HTERT RPE-1 (cell line): ENCODE results near the gene DEPDC5.

Experiments
- in situ Hi-C: fragments of 300-500 bp; cut with MboI; formaldehyde crosslinking; loops from 4 replicates; pipeline ENCODE4 v1.14.3; 2020; ENCODE audit warnings: low sequenced_read_pairs

The DEPDC5 gene

DNA sequence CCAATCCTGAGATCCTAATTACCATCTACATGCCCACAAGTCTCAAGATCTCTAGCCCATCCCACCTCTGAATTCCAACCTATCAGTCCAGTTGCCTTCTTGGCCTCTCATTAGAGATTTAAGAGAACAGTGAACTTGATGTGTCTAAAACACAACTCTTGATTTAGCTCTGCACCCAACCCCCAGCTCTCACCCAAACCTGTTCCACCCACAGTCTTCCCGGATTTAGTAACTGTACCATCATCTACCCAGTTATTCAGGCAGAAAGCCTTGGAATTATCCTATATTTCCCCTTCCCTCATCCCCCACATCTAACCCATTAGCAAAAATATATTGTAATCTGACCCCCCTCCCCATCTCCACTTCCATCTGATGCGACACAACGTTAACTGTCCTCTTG, 166.5 kb downstream of the DEPDC5 start:
- in situ Hi-C loops, result no loop called here

DNA sequence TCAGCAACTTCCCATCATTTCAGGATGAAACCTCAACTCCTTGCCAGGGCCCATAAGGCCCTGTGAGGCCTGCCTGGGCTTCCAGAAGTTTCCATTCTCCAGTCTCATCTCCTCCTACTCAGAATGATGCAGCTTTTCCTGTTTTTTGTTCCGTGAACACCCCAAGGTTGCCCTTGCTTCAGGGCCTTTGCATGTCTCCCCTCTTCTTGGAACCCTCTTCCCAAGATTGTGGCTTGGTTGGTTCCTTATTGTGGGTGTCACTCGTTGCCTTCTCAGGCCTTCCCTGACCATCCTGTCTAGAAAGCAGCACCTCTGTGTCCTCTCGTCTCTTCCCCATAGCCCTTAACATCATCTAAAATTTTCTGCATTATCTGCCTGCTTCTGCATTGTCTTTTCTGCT, 167.3 kb downstream of the DEPDC5 start:
- in situ Hi-C loops, result no loop called here

DNA sequence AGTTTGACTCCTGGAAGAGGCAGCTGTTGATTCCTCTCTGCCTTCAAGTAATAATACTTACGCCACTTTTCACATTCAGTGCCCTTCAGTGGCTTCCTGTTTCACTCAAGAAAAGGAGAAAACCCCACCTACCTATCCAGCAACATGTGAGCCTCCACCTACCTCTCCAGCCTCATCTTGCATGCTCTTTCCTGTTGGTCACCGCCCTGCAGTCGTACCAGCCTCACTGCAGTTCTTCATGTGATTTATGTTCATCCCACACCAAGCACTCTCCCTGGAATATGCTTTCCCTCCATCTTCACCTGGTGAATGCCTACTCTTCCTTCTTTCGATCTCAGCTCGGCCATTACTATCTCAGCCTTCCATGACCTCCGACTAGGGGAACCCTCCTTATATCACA, 168.7 kb downstream of the DEPDC5 start:
- in situ Hi-C loops, result no loop called here

DNA sequence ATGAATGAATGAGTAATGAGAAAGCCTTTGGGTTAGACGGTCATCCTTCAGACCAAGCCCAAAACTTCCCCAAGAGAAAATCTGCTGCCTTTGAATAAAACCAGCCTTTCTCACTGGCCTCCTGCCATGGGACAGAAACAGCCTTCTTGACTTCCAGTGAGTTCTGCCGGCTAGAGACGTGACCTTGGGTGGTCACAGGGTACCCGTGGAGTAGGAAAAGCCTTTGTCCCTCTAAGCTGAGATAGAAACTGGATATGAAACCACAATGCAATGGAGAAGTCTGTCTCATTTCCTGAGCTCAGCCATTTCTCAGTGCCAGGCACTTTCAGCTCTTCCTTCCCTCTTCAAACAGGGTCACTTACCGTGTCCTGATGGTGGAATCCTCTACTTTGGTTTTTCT, 169.3 kb downstream of the DEPDC5 start:
- in situ Hi-C loops, result no loop called here

DNA sequence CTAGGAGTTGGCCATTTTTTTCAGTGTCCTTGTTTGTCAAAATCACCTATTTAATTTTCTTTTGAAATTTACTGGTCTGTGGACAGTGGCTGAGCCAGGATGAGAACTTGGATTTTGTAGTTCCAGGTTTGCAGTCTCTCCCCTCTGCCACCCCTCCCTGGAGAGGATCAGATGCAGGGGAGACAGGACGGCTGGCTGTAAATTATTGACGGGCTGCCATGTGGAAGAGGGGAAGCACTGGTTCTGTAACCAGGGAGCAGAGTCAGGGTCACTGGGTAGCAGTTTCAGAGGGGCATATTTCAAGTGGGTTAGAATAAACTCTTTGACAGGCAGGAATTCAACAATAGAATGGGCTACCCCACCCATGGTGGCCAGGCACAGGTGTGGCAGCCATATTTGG, 169.9 kb downstream of the DEPDC5 start:
- in situ Hi-C loops, result no loop called here

DNA sequence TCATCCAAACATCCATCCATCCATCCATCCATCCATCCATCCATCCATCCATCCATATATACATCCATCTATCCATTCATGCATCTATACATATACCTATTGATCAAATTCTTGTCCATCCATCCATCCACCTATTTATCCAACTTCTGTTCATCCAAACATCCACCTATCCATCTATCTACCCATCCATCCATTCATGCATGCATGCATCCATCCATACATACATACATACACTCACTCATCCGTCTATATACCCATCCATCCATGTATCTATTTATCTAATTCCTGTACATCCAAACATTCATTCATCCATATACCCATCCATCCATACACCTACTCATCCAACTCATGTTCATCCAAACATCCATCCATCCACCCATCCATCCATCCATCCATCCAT, 171.2 kb downstream of the DEPDC5 start:
- in situ Hi-C loops, result no loop called here

DNA sequence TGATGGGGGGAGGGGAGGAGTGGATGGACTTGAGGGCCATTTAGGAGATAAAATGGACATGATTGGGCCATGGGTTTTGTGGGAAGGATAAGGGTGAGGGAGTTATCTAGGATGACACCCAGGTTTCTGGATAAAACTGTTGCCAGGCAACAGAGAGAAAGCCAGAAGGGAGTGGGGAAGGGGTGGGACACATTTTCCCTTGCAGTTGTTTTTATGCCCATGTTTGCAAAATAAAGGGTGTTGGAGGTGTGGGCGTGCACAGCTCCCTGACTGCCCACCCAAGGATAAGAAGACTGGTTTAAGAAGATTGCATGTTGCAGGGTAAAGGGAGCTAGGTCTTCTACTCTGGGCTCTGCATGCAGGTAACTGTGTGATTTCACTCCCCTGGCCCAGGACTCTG, 172.2 kb downstream of the DEPDC5 start:
- in situ Hi-C loops, result no loop called here

DNA sequence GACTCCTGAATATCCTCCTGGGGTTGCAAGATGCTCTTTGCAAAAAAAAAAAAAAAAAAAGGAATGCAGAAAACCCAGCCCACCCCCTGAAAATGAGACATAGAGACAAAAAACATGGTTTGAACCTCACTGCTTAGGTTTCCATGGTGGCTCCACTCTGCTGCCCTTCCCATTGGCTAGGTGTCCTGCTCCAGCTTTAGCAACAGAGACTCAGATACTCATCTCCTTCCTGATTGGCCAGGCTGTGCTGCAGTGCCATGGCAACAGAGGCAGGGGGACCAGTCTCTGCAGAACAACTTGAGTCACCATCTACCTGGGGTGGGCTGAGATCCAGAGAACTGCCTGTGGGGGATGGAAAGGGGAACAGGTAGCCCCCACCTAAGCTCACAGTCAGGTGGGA, 173.2 kb downstream of the DEPDC5 start:
- in situ Hi-C loops, result no loop called here

DNA sequence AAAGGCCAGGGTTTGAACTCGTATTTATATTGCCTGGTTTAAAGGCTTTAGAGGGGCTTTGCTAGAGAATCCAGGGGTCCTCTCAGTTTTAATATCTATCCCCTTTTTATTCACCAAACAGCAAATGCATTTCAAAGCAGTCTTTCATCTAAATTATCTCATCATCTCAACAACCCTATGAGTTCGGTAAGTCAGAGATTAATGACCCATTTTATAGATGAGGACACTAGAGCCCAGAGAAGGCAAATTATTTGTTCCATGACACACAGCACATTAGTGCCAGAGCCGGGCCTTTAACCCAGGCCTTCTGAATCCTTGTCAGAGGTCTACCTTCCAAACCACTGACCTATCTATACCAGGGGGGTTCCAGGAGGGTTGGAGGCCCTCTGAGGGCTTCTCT, 173.7 kb downstream of the DEPDC5 start:
- in situ Hi-C loops, result no loop called here

DNA sequence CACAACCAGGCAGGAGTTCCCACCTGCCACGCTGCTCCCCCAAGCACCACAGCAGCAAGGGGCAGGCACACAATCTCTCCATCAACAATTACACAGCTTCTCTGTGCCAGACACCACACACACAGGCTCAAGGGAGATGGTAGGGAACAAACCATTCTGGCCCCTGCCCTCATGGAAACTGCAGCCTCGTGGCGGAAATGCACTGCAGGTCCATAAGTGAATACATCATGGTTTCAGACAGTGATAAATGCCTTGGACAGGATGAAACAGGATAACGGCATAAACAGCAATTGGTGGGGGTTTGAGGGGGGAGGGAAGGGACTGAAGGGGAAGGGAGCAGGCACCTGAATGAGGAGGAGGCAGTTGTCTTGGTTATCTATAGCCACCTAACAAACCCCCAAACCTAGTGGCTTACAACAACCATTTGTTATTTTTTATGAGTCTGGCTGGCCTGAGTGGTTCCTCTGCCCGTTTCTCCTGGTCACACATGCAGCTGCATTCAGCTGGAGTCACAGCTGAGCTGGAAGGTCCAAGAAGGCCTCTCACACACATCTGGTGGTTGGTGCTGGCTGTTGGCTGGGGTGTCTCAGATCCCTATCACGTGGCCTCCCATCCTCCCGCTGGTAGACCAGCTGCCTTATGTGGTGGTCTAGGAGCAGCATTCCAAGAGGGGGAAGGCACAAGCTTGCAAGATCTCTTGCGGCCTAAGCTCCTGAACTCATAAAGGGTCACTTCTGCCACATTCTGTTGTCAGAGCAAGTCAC, 175.5 kb downstream of the DEPDC5 start:
- in situ Hi-C loops, result no loop called here

DNA sequence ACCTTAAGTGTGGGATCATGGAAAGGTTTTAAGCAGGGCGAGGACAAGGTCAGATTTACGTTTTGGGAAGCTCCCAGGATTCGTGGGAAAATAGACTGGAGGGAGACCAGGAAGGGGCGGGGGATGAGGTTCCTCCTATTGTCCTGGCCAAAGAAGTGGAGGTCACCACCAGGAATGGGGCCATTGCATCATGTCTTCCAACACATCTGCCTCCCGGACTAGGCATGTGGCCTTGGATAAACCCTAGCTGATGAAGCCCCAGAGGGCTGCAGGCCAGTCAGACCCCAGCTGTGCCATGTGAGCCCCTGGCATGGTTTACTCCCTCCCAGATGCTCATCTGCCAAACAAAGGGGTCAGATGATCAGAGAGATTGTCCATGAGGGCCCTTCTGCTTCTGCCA, 179.0 kb downstream of the DEPDC5 start:
- in situ Hi-C loops, result no loop called here

DNA sequence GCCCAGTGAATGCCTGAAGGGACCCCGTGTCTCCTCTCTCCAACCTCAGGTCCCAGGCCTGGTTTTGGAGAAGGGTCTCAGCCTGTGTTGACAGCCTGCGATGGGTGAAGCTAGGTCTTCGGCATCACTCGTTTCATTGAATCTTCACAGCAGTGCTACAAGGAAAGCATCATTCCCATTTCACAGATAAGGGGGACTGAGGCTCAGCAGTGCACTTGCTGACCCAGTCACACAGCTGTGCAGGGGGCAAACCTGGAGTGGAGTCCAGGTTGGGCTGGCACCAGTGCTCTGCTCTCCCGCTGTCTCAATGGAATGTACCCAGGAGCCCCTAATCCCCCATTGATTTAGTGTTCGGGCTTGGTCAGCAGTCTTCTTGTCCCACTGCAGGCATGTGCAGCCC, 179.6 kb downstream of the DEPDC5 start:
- in situ Hi-C loops, result no loop called here

DNA sequence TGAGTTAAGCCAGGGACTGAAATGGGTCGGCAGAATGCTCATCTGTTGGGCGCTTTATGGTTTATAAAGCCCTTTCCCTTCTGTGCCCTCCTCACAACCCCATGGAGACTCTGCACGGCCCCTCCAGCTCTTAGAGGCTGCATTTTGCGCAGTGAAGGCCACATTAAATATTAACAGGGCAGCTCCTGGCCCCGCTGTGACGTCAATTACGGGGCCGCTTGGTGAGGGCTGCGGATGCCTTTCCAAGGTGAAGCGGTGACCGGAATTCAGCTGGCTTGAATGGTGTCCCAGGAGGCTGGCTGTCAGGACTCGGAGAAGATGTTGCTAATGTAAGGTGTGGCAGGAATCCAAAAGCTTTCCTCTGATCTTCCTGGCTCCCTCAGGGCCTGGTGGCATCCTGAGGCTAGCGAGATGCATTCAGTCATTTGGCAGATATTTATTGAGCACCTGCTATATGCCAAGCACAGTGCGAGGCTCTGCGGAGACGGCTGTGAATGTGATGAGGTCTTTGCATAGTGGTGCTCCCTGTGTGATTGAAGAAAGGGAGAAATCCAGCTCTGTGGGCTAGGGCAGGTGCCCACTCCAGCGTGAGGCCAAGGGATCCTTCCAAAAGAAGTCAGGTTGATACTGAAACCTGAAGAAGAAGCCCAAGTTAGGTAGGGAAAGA, 180.1 kb downstream of the DEPDC5 start:
- in situ Hi-C loops, result no loop called here

DNA sequence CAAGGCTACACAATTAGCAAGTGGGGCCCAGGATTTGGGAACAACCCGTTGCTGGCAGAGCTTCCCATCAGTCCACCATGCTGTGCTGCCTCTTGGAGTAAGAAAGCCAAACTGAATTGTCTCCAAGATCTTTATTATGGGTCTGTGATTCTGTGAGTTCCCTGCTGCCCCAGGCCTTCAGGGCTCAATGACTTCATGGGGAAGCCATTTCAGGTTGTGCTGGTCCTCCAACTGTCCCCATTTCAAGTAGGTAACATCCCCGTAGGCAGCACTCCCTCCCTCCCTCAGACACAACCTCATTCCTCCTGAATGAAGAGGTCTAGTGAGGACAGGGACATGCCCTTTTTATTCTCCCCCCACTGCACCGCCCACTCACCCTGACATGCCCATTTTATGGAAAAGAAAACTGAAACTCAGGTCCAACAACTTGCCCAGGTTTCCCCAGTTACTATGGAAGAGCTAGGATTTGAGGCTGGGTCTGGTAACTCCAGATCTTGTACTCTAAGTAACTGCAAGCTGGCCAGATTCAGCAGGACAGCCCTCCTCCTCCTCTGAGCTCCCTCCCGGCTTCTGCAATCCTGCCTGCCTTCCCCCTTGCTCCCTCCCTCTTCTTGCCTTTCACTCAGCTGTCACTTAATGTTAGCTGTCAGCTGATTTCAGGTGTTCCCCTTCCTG, 182.3 kb downstream of the DEPDC5 start:
- in situ Hi-C loops, result no loop called here

DNA sequence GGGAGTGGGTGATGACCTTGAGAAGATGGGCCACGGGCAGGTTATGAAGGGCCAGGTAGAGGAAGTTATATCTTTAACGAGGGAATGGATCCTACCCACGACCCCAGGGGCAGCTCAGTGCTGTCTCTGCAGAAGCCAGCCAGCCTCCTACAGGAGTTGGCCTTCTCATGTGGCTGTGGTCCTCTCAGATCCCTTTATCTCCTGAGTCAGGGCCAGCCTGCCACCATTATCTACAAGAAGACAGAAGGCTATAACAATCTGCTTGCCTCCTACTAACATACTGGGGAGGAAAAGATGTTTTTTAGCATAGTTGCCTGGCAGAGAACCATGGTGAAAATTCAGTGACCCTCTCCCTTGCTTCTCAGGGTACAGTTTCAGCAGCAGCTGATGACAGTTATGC, 183.5 kb downstream of the DEPDC5 start:
- in situ Hi-C loops, result no loop called here

DNA sequence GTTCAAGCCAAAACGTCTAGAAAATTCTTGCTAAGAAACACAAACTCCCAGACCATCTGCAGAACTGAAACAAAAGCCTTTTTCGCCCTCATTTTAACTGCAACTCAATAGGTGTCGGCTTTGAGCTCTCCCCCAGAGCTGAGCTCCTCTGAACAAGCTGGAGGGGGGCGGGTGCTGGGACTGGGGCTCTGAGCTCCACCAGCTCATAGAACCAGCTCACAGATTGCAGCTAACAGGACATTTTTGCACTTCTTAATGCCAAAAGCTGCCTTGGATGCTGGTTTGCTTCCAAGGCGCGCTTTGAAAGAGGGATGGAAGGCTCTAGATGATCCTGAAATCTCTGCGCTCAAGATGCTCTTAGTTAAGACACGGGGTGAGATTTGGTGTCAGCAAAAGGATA, 184.5 kb downstream of the DEPDC5 start:
- in situ Hi-C loops, result no loop called here

DNA sequence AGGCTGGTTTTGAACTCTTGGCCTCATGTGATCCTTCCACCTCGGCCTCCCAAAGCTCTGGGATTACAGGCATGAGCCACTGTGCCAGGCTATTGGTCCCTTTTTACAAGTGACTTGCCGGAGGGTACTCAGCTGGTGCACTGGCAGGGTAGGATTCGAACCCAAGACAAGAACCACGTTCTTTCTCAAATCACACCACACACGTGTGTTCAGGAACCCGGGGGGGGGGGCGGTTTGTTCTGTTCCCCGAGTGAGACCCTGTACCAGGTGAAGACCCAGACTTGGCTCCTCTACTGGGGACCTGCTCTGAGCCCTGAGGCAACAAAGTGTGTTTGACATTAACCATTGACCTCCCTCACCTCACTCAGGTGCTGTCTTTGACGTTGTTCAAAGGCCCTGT, 186.7 kb downstream of the DEPDC5 start:
- in situ Hi-C loops, result no loop called here

DNA sequence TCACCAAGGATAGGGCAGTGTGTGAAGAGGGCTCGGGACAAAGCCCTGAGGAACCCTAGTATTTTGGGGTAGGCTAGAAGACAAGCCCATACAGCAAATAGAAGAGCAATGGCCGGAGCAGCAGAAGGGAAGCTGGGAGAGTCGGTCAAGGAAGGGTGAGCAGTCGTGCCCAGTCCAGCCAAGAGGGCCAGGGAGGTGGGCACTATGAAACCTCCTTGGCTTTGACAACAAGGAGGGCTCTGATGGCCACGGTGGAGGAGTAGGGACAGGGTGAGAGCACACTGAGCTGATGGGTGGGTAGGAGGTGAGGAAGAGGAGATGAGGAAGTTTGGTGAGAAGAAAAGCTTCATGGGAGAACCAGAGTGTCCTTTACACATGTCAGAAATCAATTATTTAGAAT, 188.3 kb downstream of the DEPDC5 start:
- in situ Hi-C loops, result no loop called here

DNA sequence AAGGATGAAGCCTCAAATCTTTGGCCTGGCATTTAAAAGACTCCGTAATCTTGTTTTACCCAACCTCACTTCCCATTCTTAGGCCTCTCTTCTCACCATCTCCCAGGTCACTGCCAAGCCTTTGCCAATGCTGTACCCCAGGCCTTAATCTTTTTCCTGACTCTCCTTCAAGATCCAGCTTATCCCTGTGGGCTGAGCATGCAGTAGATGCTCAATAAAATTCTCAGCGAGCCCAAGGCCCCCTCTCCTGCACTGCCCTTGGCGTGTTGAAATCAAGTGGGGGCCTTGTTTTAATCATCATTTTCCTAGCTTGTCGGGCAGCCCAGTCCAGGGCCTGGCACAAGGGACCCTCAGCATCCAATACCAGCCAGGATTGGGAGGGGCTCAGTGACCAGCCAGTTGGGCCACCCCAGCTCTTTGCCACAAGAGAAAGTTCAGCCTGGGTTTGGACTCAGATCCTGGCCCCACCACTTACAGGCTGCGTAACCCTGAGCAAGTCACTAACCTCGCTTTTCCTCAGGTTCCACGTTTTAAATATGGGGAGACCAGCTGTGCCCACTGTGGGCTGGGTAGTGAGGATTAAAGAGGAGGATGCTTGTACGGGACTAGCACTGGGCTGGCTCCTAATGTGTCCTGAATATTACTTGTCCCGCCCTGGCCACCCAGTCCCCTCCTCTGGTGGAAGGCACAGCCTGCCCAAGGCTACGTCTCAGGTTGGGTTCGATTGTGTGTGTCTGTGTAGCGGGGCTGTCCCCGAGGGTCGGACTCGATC, 189.6 kb downstream of the DEPDC5 start:
- in situ Hi-C loops, result no loop called here

DNA sequence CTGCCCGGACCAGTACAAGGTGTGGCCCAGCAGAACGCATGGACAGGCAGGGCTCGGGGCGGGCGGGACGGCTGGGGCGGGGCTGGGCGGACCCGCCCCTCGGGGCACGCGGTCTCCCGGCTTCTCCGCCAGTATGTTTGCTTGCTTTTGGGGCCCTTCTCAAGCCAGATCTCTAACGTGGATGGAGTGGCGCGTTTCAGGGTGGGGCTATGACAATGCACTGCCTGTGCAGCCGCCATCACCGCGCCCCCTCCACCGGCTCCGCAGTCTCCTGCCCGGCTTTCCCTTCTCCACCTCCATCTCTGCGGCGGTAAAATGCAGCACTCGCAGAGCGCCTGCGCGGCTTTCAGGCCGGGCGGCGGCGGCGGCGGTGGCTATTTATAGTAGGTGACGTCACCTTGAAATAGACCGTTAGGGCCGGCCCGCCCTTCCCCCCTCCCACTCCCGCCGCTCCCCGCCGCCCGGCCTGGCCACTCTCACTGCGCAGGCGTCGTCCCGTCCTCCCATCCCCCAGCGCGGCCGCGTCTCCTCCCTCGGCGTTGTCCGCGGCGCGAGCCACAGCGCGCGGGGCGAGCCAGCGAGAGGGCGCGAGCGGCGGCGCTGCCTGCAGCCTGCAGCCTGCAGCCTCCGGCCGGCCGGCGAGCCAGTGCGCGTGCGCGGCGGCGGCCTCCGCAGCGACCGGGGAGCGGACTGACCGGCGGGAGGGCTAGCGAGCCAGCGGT, 190.3 kb downstream of the DEPDC5 start, which contains the start of gene YWHAH:
YWHAH (plus strand) TSS at position 558 of the 722 bp plus-strand sequence. CDS start 199 bp downstream, outside the sequence.
- in situ Hi-C loops, result no loop called here
